ENCODE results near the gene WDR45.

The WDR45 gene

DNA sequence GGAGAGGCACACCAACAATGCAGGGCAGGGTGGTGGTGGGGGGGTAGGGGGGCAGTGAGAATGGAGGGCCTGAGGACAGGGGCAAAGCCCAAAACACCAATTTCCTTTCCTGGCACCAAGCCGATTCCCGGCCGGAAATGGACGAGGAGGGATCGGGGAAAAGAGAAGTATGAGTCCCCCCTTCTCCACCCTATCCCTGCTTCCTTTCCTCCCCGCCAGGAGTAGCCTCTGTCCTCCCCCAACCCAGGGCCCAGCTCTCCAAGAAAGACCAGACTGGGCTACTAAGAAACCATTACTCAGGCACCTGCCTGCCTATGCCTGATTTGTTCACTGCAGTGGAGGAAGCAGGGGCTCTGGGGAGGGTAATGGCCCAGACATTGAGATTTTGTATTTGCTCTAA, 20.5 kb downstream of the WDR45 start:
- ATAC-seq: no peak

DNA sequence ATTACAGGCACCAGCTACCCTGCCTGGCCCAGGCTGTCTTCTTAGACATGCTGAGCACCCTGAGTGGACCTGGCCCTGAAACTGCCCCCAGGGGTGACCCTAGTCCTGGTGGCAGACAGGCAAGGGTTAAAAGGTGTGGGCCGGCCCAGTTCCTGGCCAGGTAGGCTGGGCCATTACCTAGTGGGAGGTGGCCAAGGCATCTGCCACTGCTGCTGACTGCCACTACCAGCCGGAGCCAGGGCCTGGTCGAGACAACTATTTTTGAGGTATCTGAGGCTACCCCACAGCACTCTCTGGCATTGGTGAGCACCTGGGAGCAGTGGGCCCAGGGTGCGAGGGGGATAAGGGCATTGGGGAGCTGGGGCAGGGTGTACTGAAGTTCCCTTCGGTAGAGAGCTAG, 20.9 kb downstream of the WDR45 start, which contains the start of gene CCDC120:
CCDC120 (plus strand) TSS at position 206 of the 400 bp plus-strand sequence. CDS start 3,043 bp downstream, outside the sequence.
- no peak for TF ChIP-seq TCF4 (CRISPR knock-in tag; IDR thresholded peaks at IDR 0.05; ENCODE audit: borderline replicate concordance)
- no peak for TF ChIP-seq SNAI2 (CRISPR knock-in tag; IDR thresholded peaks at IDR 0.05)
- TF ChIP-seq ESRRG (CRISPR knock-in tag; IDR thresholded peaks at IDR 0.05): no peak
- TF ChIP-seq GLIS3 (CRISPR knock-in tag; IDR thresholded peaks at IDR 0.05): no peak
- TF ChIP-seq, protein P1, sequence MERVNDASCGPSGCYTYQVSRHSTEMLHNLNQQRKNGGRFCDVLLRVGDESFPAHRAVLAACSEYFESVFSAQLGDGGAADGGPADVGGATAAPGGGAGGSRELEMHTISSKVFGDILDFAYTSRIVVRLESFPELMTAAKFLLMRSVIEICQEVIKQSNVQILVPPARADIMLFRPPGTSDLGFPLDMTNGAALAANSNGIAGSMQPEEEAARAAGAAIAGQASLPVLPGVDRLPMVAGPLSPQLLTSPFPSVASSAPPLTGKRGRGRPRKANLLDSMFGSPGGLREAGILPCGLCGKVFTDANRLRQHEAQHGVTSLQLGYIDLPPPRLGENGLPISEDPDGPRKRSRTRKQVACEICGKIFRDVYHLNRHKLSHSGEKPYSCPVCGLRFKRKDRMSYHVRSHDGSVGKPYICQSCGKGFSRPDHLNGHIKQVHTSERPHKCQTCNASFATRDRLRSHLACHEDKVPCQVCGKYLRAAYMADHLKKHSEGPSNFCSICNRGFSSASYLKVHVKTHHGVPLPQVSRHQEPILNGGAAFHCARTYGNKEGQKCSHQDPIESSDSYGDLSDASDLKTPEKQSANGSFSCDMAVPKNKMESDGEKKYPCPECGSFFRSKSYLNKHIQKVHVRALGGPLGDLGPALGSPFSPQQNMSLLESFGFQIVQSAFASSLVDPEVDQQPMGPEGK (CRISPR knock-in tag; IDR thresholded peaks at IDR 0.05; ENCODE audit: borderline replicate concordance): no peak
- no peak for TF ChIP-seq CSDC2 (CRISPR knock-in tag; IDR thresholded peaks at IDR 0.05)
- no peak for TF ChIP-seq RARB (CRISPR knock-in tag; IDR thresholded peaks at IDR 0.05)
- no peak for TF ChIP-seq ZNF70 (CRISPR knock-in tag; IDR thresholded peaks at IDR 0.05)
- TF ChIP-seq, protein P2, sequence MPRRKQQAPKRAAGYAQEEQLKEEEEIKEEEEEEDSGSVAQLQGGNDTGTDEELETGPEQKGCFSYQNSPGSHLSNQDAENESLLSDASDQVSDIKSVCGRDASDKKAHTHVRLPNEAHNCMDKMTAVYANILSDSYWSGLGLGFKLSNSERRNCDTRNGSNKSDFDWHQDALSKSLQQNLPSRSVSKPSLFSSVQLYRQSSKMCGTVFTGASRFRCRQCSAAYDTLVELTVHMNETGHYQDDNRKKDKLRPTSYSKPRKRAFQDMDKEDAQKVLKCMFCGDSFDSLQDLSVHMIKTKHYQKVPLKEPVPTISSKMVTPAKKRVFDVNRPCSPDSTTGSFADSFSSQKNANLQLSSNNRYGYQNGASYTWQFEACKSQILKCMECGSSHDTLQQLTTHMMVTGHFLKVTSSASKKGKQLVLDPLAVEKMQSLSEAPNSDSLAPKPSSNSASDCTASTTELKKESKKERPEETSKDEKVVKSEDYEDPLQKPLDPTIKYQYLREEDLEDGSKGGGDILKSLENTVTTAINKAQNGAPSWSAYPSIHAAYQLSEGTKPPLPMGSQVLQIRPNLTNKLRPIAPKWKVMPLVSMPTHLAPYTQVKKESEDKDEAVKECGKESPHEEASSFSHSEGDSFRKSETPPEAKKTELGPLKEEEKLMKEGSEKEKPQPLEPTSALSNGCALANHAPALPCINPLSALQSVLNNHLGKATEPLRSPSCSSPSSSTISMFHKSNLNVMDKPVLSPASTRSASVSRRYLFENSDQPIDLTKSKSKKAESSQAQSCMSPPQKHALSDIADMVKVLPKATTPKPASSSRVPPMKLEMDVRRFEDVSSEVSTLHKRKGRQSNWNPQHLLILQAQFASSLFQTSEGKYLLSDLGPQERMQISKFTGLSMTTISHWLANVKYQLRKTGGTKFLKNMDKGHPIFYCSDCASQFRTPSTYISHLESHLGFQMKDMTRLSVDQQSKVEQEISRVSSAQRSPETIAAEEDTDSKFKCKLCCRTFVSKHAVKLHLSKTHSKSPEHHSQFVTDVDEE (CRISPR knock-in tag; IDR thresholded peaks at IDR 0.05): no peak
- no peak for TF ChIP-seq OSR1 (CRISPR knock-in tag; IDR thresholded peaks at IDR 0.05)
- TF ChIP-seq ZC3H10 (CRISPR knock-in tag; IDR thresholded peaks at IDR 0.05): no peak
- no peak for TF ChIP-seq ARNTL (CRISPR knock-in tag; IDR thresholded peaks at IDR 0.05; ENCODE audit: borderline replicate concordance, low read depth)
- ATAC-seq: no peak

More for the DNA sequence above, 20.5 kb downstream of the WDR45 start:
- TF ChIP-seq CSDC2 (CRISPR knock-in tag; IDR thresholded peaks at IDR 0.05) (no peak), SNAI2 (CRISPR knock-in tag; IDR thresholded peaks at IDR 0.05) (no peak), PPARA (CRISPR knock-in tag; IDR thresholded peaks at IDR 0.05; ENCODE audit: borderline replicate concordance) (no peak), OSR1 (CRISPR knock-in tag; IDR thresholded peaks at IDR 0.05) (no peak), ESRRG (CRISPR knock-in tag; IDR thresholded peaks at IDR 0.05) (no peak), TOX (CRISPR knock-in tag; IDR thresholded peaks at IDR 0.05; ENCODE audit: borderline replicate concordance) (no peak), ZNF70 (CRISPR knock-in tag; IDR thresholded peaks at IDR 0.05) (no peak), GLIS3 (CRISPR knock-in tag; IDR thresholded peaks at IDR 0.05) (no peak)
- TF ChIP-seq, protein P1 (CRISPR knock-in tag; IDR thresholded peaks at IDR 0.05; ENCODE audit: borderline replicate concordance): no peak
- TF ChIP-seq, protein P3, sequence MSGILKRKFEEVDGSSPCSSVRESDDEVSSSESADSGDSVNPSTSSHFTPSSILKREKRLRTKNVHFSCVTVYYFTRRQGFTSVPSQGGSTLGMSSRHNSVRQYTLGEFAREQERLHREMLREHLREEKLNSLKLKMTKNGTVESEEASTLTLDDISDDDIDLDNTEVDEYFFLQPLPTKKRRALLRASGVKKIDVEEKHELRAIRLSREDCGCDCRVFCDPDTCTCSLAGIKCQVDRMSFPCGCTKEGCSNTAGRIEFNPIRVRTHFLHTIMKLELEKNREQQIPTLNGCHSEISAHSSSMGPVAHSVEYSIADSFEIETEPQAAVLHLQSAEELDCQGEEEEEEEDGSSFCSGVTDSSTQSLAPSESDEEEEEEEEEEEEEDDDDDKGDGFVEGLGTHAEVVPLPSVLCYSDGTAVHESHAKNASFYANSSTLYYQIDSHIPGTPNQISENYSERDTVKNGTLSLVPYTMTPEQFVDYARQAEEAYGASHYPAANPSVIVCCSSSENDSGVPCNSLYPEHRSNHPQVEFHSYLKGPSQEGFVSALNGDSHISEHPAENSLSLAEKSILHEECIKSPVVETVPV (CRISPR knock-in tag; IDR thresholded peaks at IDR 0.05): no peak
- TF ChIP-seq, protein P4, sequence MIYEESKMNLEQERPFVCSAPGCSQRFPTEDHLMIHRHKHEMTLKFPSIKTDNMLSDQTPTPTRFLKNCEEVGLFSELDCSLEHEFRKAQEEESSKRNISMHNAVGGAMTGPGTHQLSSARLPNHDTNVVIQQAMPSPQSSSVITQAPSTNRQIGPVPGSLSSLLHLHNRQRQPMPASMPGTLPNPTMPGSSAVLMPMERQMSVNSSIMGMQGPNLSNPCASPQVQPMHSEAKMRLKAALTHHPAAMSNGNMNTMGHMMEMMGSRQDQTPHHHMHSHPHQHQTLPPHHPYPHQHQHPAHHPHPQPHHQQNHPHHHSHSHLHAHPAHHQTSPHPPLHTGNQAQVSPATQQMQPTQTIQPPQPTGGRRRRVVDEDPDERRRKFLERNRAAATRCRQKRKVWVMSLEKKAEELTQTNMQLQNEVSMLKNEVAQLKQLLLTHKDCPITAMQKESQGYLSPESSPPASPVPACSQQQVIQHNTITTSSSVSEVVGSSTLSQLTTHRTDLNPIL (CRISPR knock-in tag; IDR thresholded peaks at IDR 0.05; ENCODE audit: low read depth): no peak
- TF ChIP-seq, protein P5, sequence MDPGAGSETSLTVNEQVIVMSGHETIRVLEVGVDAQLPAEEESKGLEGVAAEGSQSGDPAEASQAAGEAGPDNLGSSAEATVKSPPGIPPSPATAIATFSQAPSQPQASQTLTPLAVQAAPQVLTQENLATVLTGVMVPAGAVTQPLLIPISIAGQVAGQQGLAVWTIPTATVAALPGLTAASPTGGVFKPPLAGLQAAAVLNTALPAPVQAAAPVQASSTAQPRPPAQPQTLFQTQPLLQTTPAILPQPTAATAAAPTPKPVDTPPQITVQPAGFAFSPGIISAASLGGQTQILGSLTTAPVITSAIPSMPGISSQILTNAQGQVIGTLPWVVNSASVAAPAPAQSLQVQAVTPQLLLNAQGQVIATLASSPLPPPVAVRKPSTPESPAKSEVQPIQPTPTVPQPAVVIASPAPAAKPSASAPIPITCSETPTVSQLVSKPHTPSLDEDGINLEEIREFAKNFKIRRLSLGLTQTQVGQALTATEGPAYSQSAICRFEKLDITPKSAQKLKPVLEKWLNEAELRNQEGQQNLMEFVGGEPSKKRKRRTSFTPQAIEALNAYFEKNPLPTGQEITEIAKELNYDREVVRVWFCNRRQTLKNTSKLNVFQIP (CRISPR knock-in tag; IDR thresholded peaks at IDR 0.05; ENCODE audit: borderline replicate concordance, low read depth): no peak
- TF ChIP-seq, protein P2 (CRISPR knock-in tag; IDR thresholded peaks at IDR 0.05): no peak

Measured in SK-N-SH treated with all-trans-retinoic acid at 6 μM for 48 hours (cell line).